DMS 273 treated with DMSO at 0.1 percent for 48 hours (cell line): ENCODE measurements around the gene PTPRN2.

Experiments used
- DNase-seq: peaks from one replicate; lab custom pipeline; 2025; lab: John Stamatoyannopoulos, UW

The PTPRN2 gene

DNA sequence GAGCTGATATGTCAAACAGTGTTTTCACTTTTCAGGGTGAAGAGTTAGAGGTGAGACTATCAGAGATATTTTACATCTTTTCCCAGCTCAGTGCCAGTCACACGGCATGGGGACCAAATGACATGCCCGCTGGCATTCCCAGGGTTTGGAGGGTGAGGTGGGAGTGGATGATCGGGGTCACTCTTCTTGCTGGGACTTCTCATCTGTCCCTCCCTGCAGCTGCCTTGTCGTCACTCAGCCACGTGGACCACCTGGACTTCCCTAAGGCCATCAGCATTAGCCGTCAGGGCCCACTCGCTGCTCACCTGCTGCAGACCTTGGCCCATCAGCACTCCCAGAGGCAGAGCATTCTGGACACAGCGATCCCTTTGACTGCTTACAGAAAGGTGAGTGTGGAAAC lies 949.1 kb downstream of the PTPRN2 start:
- no peak for DNase-seq

DNA sequence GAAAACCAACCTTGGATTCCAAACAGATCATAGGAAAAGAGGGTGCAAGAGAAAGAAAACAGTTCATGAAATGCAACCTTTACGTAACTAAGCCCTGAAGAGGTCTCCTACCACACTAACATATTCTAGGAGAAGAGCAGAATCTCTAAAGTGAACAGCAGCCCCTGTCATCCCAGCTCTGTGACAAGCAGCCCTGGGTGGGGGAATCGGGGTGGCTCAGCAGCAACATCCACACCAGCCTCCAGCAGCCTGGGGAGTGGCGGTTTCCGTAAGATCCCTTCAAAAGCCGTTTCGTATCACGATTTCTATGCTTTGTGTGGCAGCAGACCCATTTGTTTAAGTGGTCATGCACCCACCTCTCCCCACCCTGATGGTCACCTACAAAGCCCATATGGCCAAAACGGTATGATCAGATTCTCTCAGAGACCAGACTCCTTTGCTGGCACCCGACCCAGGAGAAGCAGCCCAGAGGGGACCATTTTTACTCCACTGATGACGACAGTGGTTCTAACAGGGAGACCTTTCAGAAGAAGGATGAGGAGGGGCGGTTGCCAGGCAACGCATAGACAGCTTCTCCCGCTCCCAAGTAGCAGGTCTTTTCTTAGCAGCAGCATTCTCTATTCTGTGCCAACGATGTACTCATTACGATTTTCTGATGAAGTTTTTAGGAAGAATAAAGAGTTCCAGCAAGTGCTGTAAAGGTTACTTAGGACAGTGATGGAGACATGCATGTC lies 950.2 kb downstream of the PTPRN2 start:
- DNase-seq, result no peak

DNA sequence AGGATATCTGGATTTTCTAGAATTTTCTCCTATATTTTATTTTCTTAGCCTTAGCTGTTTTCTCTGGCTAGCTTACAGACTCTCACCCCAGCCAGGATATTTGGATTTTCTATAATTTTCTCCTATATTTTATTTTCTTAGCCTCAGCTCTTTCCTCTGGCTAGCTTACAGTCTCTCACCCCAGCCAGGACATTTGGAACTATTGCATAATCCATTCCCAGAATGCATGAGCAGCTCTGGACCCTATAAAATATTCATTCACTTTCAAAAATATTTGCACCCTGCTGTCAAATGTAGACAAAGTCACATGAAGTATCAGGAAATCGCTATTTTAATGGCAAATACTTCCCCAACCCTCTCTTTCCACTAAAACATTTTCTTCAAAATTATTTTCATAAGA lies 952.0 kb downstream of the PTPRN2 start:
- DNase-seq, result no peak

DNA sequence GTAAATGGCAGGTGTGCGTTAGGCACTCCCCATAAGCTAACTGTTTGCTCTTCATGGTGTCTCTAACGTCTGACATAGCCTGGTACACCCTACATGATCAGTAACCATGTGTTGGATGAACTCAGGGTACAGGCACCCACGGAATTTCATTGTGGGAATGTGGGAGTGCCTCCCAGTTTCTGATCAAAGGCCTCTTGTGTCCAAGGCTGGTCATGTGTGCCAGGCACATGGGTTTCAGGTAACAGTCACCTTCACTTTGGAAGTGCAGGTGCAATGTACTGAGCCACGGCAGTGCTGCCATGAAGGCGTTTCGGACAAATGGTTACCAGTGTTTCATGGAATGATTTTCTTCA lies 952.5 kb downstream of the PTPRN2 start:
- DNase-seq, result no peak

DNA sequence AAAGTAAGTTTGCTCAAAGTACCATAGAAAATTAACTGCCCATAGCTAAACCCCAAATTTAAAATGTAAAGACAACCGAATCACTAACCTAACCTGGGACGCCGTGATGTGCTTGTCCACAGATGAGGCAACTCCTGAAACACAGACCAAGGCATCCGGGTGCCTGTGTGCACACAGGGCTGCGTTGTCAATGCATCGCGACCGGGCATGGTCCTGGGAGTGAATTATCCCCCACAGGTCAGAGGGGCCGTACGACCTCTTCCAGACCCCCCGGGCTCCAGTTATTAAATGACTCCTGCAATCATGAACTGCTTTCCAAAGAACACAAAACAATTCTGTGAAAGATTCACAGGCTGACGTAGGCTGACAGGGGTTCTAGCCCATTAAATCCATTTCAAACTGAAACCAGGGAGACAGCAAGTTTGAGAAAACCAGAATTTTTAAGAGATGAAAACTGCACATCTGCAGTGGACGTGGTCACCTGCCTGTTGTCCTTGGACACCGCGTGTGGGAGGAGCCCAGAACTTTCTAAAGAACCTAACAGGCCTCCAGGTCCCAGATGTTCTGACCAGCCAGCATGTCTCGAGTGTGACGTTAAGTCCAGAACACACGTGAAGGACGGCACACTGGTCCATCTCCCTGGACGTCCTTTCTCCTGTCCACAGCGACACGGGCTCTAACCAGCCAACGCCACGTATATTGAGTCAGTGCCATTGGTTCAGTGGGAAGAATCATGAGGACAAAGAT lies 953.0 kb downstream of the PTPRN2 start:
- no peak for DNase-seq

DNA sequence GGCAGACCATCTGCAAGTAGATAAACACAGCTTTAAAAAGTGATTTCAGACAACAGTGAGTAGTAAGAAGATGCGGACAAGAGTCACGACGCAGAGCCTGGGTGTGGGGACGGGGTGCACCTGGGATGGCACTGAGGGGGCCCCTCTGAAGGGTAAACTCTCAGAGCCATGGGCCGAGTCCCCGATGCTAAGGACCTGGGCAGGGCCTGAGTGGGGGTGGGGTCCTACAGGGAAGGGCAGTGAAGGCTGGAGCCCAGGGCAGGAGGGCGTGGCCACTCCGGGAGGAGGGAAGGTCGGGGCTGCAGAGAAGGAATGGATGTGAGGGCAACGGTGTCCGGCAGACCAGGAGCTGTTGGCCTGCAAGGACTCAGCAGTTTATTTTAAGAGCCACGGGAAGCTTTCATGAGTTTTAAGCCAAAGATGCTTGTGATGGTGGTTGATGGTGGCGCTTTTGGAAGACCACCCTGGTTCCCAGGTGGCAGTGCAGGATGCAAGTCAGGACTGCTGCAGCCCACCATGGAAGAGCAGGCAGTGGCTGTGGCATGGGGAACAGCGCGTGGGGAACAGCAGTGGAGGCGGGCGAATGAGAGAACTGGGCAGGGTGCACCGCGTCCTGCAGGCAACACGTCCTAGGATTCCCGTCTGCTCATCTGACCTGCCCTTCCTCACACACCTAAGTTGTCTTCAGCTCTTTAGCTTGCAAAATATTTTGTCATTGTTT lies 954.0 kb downstream of the PTPRN2 start:
- DNase-seq, result no peak

DNA sequence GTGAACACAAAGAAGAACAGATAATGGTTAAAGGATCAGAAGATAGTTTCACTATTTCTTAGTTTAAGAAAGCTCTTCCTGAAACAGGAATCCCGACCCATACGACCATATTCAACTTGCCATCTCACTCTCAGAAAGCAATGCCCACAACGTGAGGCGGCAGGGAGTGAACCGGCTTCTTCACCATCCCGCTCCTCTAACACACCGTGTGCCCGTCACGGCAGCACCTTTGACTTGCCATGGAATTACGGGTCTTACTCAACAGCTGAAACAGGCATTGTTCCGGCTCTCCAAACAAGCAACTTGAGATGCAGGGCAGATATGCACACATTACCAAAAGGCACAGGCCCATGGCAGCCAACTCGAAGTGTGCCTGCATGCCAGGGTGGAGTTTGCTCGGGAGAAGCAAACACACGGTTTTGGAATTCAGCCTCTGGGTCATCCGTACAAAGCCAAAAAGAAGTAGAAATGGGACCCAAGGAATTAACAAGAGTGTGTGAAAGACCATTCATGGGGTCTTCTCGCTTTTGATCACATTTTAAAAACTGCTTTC lies 957.2 kb downstream of the PTPRN2 start:
- DNase-seq, result no peak

DNA sequence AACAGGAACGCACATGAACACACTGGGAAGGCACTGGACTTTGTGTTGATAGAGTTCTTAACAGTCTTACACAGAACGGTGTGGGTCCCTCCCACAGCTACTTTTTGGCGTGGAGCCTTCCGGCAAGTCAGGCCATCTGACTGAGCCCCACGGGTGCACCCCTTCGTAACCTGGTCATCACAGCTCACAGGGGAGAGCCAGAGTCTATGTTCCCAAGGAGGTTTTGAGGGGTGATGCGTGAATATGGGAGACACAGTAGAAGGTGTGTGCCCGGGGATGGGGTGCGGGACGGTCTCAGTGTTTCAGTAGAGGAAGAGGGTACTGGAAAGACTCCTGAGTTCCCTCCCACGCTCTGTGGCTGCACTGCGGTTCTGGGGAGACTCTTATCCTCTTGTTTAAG lies 959.2 kb downstream of the PTPRN2 start:
- no peak for DNase-seq

DNA sequence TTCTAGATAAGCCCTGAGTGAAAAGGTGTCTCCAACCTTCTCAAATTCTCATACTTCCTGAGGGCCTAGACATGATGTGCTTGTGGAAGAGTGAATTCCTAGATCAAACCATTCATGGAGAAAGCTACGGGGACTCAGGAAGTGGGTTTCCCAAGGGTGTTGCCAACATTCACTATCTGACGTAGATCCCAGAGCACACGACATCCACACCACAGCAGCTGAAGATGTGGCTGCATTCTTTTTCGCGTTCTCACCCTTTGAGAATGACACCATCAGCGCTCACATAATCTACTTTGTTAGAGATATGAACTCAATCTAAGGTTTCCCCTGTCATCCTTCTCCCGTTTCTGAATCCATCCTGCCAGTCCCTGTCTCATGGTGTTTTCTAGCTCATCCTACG lies 960.0 kb downstream of the PTPRN2 start:
- no peak for DNase-seq

DNA sequence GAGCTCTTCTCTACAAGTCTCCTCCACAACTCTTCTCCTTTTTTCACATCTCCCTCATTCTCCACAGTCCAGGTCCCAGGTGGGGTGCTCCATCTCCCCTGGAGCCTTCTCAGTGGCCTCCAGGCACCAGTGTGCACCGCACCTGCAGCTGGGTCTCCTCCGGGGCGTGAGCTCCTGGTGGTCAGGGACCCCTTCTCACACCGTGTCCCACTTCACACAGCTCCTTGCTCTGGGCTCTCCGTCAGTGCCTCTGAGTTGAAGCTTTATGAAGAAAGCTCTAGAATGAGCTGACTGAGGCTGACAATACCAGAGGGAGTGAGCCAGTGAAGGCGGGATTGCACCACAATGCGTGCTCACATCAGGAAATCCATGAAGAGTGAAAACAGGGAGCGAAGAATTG lies 960.6 kb downstream of the PTPRN2 start:
- DNase-seq, result no peak

DNA sequence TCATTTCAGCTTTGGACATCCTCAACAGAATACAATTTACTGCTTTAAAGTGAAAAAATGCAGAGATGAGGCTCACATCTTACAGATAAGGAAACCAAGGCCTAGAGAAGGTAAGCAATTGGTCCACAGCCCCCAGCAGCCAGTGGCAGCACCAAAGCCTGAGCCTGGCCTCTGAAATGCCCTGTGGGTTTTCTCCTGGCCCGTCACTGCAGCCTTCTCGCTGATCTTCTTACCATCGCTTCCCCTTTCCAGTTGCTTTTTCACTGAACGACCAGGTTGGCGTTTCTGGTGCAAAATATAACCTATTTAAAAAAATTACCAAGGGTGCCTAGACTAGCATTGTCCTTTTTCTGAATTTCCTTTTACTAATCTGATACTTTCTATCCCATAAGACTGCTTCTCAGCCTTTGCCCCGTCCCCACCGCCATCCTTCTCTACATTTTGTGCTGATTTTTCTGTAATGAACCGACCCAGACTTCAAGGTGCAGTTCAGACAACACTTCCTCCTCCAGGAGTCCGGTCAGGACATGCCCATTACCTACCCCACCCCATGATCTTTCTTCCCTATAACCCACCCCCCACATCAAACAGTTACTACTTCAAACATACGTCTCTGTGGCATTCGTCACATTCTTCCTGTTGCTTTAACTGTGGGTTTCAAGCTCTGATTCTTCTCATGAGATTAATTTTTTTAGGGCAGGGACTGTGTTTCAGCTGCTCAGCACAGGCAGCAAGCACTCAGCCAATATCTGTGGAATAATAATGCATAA lies 961.5 kb downstream of the PTPRN2 start:
- DNase-seq, result no peak

DNA sequence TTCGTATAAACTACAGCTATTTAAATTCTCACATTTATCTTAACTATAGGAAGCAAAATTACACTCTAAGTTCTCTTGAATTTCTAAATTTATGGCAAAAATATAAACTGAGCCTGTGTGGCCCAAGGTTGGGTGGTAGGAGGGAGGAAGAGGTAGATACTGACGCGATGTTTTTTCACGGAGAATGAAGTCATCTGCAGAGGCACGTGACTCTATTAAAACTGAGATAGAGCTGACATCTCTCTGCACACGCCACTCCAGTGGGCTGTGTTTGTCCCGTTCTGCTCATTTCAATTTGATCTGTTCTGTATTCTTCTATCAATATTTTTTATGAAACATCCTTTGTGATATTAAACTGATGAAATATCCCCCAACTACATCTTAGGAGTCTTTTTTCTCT lies 964.1 kb downstream of the PTPRN2 start:
- DNase-seq, result no peak

DNA sequence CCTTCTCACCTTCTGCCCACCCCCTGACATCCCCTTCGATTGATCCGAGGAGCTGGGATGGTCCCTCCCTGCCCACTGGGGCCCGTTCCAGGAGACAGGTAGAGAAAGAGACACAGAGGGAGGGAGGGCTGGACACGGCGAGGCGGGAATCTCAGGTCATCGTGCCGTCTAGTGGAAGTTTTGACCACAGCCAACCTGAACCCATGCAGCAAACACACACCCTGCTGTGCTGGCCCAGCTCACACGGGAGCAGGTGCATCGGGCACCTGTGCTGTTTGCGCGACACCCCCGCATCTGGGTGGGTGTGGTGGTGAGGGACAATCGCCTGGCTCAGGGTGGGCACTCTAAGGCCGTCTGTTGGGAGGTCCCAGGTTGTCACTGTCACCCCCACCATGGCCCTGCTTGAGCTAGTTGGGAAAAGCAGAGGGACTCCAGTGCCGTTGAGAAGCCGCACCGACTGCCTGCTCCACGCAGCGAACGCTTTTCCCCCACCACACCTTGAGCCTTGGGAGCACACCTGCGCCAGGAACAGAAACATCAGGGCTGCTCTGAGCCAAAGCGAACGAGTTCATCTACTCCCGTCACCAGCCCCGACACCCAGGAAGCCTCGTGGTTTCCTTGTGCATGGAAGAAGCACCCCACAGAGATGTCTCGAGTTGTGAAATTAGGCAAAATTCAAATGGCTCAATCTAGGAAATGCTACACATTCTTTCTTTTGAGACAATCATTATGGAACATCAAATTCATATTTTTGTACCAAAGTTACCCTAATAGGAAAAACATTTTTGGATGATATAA lies 965.0 kb downstream of the PTPRN2 start:
- no peak for DNase-seq

DNA sequence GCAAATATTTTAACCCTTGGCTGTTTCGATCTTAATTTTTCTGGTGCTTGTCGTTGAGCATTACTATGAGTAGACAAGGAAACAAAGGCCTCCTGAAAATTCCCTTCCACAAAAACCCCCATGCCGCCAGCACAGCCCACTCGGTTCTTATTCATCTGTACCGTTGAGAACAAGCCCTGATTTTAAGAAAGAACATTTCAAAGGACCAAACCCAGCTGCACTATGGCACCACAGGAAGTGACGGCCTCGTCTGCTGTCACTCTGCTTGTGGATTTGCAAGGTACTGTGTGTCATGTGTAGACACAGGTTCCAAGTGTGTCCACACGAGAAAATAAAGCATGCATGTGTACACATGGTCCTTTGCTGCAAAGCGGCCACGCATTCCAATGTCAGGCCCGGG lies 965.6 kb downstream of the PTPRN2 start:
- no peak for DNase-seq

DNA sequence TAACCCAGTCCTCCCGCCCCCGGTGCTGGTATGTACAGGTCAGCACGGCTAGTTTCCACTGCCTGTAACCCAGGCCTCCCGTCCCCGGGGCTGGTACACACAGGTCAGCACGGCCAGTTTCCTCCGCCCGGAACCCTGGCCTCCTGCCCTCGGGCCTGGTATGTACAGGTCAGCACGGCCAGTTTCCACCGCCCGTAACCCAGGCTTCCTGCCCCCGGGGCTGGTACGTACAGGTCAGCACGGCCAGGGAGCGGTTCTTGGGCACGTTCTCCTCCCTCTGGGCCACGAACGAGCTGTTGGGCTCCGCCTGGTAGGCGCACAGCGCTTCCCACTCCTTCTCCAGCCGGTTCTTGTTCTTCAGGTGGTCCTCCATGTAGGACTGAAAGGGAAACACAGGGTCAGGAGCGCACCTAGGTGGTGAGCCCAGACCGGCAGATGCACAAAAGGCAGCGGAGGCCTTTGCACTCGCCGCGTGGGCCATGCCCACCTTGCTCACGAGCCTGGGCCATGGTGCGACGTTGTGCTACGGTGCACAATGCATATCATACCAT lies 966.4 kb downstream of the PTPRN2 start:
- DNase-seq, result no peak

DNA sequence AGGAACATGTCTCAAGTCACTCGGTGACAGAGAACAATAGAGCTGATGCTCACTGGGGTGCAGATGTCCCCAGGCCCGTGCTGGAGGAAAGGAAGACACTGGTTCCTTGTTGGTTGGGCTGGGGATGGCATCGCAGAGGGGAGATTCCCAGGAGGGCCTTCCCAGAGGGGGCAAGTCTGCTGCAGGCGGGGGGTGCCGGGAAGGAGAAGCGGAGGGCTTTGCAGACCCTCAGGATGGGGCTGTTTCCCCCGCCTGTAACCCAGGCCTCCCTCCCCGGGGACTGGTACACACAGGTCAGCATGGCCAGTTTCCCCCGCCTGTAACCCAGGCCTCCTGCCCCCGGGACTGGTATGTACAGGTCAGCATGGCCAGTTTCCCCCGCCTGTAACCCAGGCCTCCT lies 967.0 kb downstream of the PTPRN2 start:
- DNase-seq, result no peak

DNA sequence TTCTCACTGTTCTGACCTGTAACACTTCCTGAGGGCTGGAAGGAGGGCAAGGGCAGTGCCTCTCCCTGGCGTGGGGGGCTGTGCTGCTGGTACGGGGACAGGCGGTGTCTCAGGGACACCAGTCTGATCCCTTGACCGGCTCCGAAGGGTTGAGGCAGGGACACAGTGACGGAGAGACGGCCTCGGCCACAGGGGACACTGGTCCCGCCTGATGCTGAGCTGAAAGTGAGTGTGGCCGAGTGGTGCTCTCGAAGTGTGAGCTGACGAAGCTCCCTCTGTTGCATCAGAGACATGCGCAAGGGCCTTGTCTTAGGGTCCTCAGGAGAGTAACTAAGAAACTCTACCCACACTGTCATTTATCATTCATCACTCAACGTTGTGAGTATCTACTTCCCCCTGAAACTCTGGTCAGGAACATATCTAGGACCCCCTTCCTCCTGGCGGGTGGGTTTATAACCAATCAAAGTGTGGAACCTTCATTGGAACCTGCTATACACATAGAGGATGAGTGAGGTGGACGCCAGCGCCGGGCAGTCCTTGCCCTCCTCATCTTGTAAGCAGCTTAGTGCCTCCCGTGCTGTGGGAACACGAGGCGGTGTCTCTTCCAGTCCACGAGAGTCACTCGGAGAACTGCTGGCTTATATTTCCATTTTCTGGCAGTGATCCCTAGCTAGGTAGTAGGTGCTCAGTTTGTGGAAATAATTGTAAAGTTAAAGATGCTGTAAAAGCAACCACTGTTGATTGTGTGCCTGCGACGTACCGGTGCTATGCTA lies 967.7 kb downstream of the PTPRN2 start:
- no peak for DNase-seq

DNA sequence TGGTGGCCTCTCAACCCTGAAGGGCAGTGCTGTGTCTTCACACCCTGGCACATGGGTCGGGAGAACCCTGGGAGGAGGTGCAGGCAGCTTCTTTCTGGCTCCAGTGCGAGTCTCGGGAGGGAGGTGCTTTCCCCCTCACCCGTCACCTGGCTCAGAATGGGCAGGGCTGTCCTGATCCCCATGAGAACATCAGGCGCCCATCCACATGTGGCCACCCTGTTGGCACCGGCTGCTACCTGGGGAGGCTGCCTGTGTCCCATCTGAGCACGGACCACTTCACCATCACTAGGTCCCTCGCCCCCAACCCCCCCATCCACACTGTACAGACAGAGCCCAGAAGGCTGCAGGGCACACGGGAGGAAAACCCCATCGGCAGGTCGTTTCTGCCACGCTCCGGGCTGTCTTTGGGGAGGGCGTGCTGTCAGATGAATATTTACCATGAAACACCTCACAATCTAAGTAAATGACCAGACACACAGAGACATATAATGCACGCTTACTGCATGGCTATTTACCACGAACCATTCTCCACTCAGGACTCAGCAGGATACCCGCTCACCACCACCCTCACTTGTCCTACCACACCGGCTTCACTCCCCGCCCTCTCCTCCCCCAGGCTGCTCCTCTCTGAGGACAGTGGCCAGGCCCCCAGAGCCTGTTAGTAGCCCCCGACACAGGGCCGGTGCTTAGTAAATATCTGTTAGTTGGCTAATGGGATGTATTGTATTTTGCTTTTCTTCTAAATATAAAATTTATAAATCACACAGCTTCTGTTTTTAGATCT lies 968.6 kb downstream of the PTPRN2 start:
- no peak for DNase-seq

DNA sequence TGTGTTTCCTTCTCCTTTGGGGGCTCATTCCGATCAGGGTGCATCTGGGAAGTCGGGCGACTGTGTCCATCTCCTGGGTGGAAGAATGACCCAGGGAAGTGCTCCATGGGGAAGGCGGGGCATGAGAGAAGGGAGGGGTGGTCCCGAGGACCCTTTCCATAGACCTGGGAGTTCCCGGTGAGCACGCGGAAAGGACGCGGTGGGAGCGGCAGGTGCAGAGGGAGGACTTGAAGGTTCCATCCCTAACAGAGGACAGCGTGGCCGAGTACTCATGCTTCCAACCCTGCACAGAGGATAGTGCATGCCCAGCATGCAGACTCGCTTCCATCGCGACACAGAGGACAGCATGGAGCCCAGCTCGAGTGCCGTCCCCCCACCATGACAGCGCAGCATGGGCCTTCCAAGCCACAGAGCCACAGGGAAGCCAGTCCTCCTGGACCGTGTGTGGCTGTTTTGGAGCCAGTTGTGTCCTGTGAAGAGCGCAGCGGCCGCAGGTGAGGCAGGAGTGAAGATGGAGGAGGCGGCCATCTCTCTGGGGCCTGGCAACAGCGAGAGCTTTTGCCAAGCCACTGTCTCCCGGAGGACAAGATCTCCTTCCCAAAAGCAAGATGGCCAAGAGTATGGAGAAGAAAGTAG lies 969.4 kb downstream of the PTPRN2 start:
- no peak for DNase-seq
